CD4-positive, alpha-beta T cell treated with Interleukin-17A for 4 hours (primary cell): ENCODE results near the gene DUSP22.
"Not testable (repeated sequence)": the region's sequence is repeated elsewhere in the genome, so short reads cannot be mapped to it uniquely, and the experiment has no call there.

Source experiments
- DNase-seq: peaks from one replicate; pipeline ENCODE4 v3.0.0-alpha.2; 2020; ENCODE audit warnings: mixed read lengths

DUSP22 gene

DNA sequence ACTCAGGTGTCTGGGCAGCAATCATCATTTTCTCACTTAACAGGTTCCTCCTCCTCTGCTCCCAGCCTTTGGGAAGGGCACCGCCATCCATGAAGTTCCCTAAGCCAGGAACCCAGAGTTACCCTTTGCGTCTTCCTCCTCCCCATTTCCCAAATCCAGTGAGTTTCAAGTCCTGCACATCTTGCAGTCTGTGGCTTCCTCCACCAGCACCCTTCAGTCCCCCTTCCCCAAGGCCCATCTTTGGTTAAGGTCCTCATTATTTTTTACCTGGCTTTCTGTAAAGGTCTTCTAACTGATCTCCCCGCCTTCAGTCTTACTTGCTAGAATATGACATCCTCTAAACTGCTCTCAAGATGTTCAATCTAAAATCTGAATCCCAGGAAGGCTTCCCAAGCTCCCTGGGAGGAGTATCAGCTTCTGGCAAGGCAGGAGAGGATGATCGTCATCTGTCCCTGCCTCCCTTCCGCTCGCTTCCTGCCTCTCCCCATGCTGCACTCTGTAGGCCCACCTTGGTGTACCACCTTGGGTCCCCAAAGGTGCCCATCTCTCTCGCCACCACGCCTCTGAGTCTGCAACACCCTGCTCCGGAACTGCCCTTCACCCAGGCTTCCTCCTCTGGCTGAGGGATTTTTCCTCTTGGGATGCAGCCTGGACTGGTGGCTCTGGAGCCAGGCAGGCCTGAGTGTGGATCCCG is 11.4 kb upstream of the DUSP22 start:
- DNase-seq, result no peak

DNA sequence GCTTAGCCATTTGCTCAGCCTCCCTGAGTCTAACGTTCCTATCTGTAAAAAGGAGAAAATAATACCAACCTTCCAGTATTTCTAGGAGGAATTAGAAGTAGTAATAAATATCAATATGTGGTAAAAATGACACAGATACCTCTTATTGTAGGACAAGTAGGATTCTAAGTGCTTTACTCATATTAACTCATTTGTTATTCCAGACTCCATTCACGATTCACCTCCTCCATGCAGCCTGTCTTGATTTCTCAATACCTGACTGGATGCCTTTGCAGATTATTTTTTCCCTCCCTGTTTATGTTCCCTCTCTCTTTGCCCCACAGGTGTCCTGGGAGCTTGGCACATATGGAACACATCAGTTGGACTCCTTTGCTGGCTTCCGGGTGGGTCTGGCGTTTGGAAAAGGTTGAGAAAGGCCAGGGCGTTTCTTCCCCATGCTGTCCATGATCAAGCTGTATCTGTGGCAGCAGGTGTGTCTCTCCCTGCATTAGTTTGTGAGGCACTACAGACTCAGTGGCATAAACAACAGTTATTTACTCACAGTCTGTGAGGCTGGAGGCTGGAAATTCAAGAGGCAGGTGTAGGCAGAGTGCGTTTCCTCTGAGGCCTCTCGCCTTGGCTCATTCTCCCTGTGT is 10.7 kb upstream of the DUSP22 start:
- DNase-seq, result no peak

DNA sequence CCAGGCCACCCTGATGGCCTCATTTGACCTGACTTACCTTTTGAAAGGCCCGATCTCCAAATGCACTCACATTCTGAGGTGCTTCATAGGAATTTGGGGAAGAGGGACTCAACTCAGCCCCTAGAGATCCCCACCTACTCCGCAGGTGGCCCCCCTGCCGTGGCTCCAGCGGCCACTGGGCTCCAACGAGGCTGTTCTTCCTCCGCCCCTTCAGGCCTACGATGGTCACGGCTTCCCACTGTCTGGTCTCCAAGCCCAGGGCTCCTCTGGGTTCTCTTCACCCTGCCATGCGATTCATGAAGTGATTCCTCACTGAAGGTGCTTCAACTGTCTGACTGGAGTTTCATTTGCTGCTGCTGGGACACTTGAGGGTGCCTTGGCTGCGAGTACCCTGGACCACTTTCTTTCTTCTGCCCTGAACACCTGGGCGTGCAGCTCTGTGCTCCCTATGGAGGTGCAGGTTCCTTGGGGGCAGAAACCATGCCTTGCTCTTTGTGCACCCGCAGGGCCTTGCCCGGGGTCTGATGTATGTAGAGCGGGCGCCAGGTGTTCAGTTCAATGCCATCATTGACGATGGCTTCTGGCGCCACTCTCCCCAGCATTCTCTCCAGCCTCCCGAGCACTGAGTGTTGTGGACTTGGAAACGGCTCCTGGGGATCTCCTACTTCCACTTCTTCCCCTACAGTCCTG is 10.0 kb upstream of the DUSP22 start:
- DNase-seq, result no peak

DNA sequence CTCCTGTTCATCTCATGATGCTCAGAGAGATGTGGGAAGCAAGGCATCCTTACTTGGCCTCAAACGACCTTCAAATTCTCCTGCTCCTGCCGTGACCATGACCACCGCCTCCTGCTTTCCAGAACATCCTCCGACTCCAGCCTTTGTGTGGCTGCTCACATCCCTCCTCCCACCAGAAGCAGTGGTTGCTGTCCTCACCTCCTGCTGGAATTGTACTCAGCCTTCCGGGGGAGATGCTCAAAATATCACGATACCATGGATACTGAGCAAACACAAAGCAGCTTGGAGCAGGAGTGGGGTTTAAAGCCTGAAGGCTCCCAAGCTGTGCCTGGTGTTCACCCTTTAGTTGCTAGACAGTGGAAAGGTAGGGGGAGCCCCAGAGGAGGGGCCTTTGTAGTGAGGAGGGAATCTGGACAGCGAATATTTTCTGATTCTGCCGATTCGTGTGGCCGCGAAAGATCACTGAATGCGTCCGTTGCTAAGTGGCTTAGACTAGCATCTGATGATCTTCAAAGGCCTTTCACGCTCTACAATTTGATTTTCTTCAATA is 9.3 kb upstream of the DUSP22 start:
- no peak for DNase-seq

- no peak for DNase-seq
Observed at GRCh38 chr6:284486-284885, 7.8 kb upstream of the DUSP22 start.

DNA sequence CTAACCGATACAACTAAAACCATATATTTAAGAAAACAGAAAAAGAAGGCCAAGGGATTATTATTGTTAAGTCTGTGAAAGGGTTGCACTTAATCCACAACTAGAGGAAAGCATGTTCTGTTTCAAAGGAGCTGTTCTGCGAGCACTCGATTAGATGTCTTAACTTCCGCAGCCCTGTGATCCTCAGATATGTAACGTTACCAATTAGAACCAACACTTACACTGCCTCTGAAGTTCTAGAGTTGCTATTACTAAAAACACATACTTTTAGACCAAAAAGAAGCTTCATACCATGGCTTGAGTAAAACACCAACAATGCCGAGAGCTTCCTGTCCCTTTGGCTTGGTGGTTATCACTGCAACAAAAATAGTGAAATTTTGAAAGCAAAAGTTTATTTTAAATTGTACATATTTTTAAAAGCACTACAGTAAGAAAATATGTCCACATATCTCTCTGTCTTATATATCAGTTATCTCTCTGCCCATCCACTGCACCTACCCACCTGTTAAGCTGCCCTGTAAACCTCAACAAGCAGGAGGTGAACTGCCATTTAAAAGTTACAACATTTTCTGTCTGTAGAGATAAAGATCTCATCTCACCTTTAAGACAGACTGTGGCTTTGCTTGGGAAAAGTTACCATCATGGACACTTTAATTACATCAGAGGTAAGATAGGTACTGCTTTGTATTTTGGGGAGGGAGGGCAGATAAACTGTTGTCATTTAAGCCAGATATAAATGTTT is 7.1 kb upstream of the DUSP22 start:
- no peak for DNase-seq

DNA sequence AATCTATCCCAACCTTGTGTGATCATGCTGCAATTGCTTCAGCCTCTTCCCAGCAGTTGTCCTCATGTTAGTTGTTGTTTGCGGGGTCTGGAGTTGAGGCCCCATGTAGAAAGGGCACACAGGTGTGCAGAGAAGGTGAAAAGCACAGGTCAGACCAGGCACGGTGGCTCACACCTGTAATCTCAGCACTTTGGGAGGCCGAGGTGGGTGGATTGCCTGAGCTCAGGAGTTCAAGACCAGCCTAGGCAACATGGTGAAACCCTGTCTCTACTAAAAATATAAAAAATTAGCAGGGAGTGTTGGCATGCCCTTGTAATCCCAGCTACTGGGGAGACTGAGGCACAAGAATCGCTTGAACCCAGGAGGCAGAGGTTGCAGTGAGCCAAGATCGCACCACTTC is 6.4 kb upstream of the DUSP22 start:
- DNase-seq, result not testable (repeated sequence)

DNA sequence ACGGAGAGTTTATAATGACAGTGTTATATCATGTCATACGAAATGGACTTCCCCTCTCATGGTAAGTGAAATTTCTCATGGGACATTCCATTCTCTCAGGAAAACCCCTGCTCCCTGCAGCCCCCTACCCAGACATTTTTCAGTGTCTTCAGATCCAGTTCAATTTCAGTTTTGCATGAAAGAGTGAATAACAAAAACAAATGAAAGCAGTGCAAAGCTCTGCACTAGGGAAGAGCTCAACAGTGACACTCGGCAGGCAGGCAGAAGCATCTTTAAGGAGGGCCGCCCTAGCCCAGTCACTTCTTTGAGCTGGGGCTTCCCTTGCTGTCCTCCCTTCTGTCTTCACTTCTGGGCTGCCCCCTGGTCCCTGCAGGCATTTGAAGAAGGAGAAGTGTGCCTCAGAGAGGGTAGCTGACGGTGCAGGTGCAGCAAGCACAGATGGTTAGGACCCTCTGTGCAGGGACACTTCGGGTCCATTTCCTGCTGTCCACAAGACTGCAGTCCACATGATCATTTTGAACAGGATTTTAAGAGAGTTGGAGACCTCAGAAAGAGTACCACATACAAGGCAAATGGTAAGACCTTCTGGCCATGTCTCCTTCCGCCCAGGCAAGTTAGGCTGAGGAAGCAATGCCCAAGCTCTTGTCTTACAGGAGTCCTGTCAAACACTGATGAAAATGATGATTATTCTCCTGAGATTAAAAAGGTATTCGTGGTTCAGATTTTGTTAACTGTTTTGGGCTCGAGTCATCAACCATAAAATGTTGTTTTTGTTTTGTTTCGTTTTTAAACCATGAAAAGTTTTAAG is 5.4 kb upstream of the DUSP22 start:
- DNase-seq, result no peak

- no peak for DNase-seq
Observed at GRCh38 chr6:287489-287860, 4.8 kb upstream of the DUSP22 start.

DNA sequence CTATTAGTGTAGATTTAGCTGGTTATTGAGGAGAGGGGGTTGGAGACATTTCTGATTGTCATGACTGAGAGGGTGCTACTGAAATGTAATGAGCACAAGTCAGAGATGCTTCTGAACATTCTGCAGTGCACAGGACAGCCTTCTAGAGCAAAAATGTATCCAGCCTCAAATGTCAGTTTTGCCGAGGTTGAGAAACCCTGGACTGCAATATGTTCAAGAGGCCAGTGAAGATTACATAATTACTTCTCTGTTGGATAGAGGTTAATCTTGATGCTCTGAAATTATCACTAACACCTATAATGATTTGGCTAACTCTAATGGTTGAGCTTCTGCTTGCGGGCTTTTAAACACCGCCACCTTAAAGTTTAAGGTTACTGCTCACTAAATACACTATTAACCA is 3.4 kb upstream of the DUSP22 start:
- no peak for DNase-seq

- DNase-seq, result no peak
Observed at GRCh38 chr6:290111-290922, 2.0 kb upstream of the DUSP22 start.

- DNase-seq, result no peak
Observed at GRCh38 chr6:291204-291696, 1.0 kb upstream of the DUSP22 start.

- peak; percentile 89 for DNase-seq
Observed at GRCh38 chr6:292506-293192, 362 bp downstream of the DUSP22 start.

GRCh38 chr6:293193-294174 is 1.2 kb downstream of the DUSP22 start:
- peak; percentile 41 for DNase-seq

GRCh38 chr6:294656-295565 is 2.6 kb downstream of the DUSP22 start:
- no peak for DNase-seq

- peak; percentile 35 for DNase-seq
Observed at GRCh38 chr6:296151-297122, 4.2 kb downstream of the DUSP22 start.
